GM12878 (cell line): ENCODE results near the gene HECTD4. TPM values are rescaled to one million over a fixed set of nuclear protein-coding genes. Genes with fewer than 3 reads are reported as not detected.

Experiments
- ATAC-seq: fragments of 200-7000 bp; cut with Tn5 transposase; 3 replicates; pipeline ENCODE4 v1.9.1; 2020; ENCODE audit warnings: mild to moderate bottlenecking, moderate library complexity
- BruUV-seq: library from RNA; stranded (reverse); fragments of 400-500 nt; replicated peaks from 2 replicates; lab custom pipeline; 2021; lab: Mats Ljungman, UMichigan
- CTCF ChIA-PET: fragments of 300-600 bp; sonication (Branson Sonifier 250); formaldehyde crosslinking; extraction: SDS; loops from one replicate; lab custom pipeline; 2021; ENCODE audit warnings: inconsistent platforms; lab: Yijun Ruan, JAX
- POLR2A ChIA-PET: fragments of 350-600 bp; formaldehyde crosslinking; extraction: SDS; loops from one replicate; lab custom pipeline; 2021; ENCODE audit warnings: inconsistent platforms; lab: Charles Lee
- RAD21 ChIA-PET: fragments of 300-600 bp; sonication (Branson Sonifier 250); formaldehyde crosslinking; loops from one replicate; lab custom pipeline; 2023; ENCODE audit warnings: antibody characterized with exemption; ENCODE audit not compliant: unreplicated experiment; lab: Charles Lee
- SMC1A ChIA-PET: fragments of 300-600 bp; sonication (Branson Sonifier 250); formaldehyde crosslinking; loops from one replicate; lab custom pipeline; 2023; ENCODE audit not compliant: unreplicated experiment, uncharacterized antibody; lab: Charles Lee
- DNase-seq: peaks from one replicate; pipeline ENCODE4 v3.0.0-alpha.2; 2011; ENCODE audit warnings: low read depth, low spot score
- FAIRE-seq: peaks from 3 replicates; lab custom pipeline; 2011; peaks lifted over from hg19 to GRCh38; lab: Jason Lieb, UNC
- H2AFZ ChIP-seq: 2 replicates; pipeline ENCODE4 v1.6.0; 2011; ENCODE audit warnings: low read depth, low read length, control low read depth; ENCODE audit not compliant: control insufficient read depth
- H3K27ac ChIP-seq: 2 replicates; pipeline ENCODE4 v1.5.1; 2011; ENCODE audit warnings: control low read depth; ENCODE audit not compliant: control insufficient read depth, insufficient read depth
- H3K27me3 ChIP-seq, 2 experiments: replicated peaks in 1 of 2; 2 replicates each; pipeline versions ENCODE4 v1.6.0 to v1.6.1; 2011; ENCODE audit warnings: low read length in 1 of 2; ENCODE audit not compliant: control insufficient read depth in 2 of 2, insufficient read depth in 2 of 2
- H3K36me3 ChIP-seq, 2 experiments: 2 replicates each; pipeline ENCODE4 v1.5.1; 2011; ENCODE audit warnings: low read length in 1 of 2; ENCODE audit not compliant: control insufficient read depth in 2 of 2, insufficient read depth in 2 of 2
- H3K4me1 ChIP-seq: 2 replicates; pipeline ENCODE4 v1.6.1; 2011; ENCODE audit warnings: mild to moderate bottlenecking, low read length, moderate library complexity, mixed read lengths; ENCODE audit not compliant: control insufficient read depth, insufficient read depth
- H3K4me2 ChIP-seq: 2 replicates; pipeline ENCODE4 v1.6.0; 2011; ENCODE audit warnings: control low read depth; ENCODE audit not compliant: control insufficient read depth, insufficient read depth
- H3K4me3 ChIP-seq: fragments of 200-600 bp; sonication (generic); 2 replicates; pipeline ENCODE4 v1.5.1; 2016
- H3K79me2 ChIP-seq: 2 replicates; pipeline ENCODE4 v1.6.0; 2011; ENCODE audit warnings: low read length; ENCODE audit not compliant: control insufficient read depth, insufficient read depth
- H3K9ac ChIP-seq: 2 replicates; pipeline ENCODE4 v1.8.0; 2011; ENCODE audit warnings: low read length, control low read depth, mixed read lengths; ENCODE audit not compliant: control insufficient read depth, insufficient read depth
- H3K9me3 ChIP-seq: replicated peaks from 3 replicates; pipeline ENCODE4 v1.5.1; 2011; ENCODE audit warnings: mild to moderate bottlenecking, low read length; ENCODE audit not compliant: control insufficient read depth, insufficient read depth
- H4K20me1 ChIP-seq: 2 replicates; pipeline ENCODE4 v1.6.0; 2011; ENCODE audit not compliant: control insufficient read depth, insufficient read depth
- BCL11A ChIP-seq: IDR thresholded peaks from 2 replicates; pipeline ENCODE4 v1.6.1; 2011; ENCODE audit warnings: low read depth, low read length
- CBFB ChIP-seq: IDR thresholded peaks from 2 replicates; pipeline ENCODE4 v1.6.1; 2016; ENCODE audit warnings: antibody characterized with exemption, low read depth
- CHD1 ChIP-seq: IDR thresholded peaks from 2 replicates; pipeline ENCODE4 v1.6.1; 2012; ENCODE audit warnings: low read depth, low read length, improper control_type of control experiment
- JUNB ChIP-seq: IDR thresholded peaks from 2 replicates; pipeline ENCODE4 v1.6.1; 2016; ENCODE audit warnings: antibody characterized with exemption, mild to moderate bottlenecking
- ZBTB4 ChIP-seq: fragments of 450-650 bp; formaldehyde crosslinking; IDR thresholded peaks from 2 replicates; pipeline ENCODE4 v1.4.0; 2022; ENCODE audit warnings: mild to moderate bottlenecking, moderate library complexity
- ZNF207 ChIP-seq: fragments of 450-650 bp; IDR thresholded peaks from 2 replicates; pipeline ENCODE4 v1.6.1; 2014; ENCODE audit warnings: antibody characterized with exemption, mild to moderate bottlenecking, borderline replicate concordance
- WGBS: methylation state at CpG from one replicate; pipeline ENCODE4 v1.1.6; 2016; ENCODE audit warnings: low lambda C conversion rate; ENCODE audit not compliant: insufficient replicate concordance, insufficient coverage; ENCODE audit errors: missing lambda C conversion rate; 5-methylcytosine and 5-hydroxymethylcytosine counted together
- in situ Hi-C: fragments of 300-500 bp; cut with MboI; formaldehyde crosslinking; loops from 9 replicates; pipeline ENCODE4 v1.14.3; 2018; ENCODE audit warnings: mixed read lengths
- intact Hi-C: fragments of 100-400 bp; cut with micrococcal nuclease; formaldehyde crosslinking; loops from one replicate; pipeline ENCODE4 v1.14.2; 2022; ENCODE audit not compliant: unreplicated experiment
- polyA plus RNA-seq, 11 experiments: library from polyadenylated mRNA; depleted of rRNA in 4 of 11; unstranded in 6 of 11; stranded (reverse) in 5 of 11; fragments of >200 nt; fragmentation: Nextera tagmentation in 4 of 11; fragmentation: Illumina TruSeq in 1 of 11; extraction: Ambion mirVana in 4 of 11; extraction: Trizol in 1 of 11; gene quantifications; 1 replicate in 1 of 11; 2 replicates in 10 of 11; pipeline versions ENCODE4 v1.2.1 to v1.2.3, GENCODE V29; 2011 to 2016; ENCODE audit warnings: inconsistent platforms in 2 of 11, missing spikeins in 2 of 11, low read depth in 1 of 11
- total RNA-seq, 4 experiments: library from RNA; depleted of rRNA in 3 of 4; stranded (reverse); fragments of >200 nt in 3 of 4; fragmentation: Illumina TruSeq in 1 of 4; extraction: Trizol in 1 of 4; gene quantifications; 2 replicates each; pipeline versions ENCODE4 v1.2.1 to v1.2.3, GENCODE V29; 2013 to 2021

HECTD4 gene
- total and polyA plus RNA-seq, 10 of the 15 experiments (the other 5 are each of a cell fraction or from before 2014, with no cell fraction given) = 5.8 to 43.9 (median 17.9) TPM

GRCh38 chr12:112408621-112409020 lies 26.4 kb upstream of the HECTD4 start:
- Histone ChIP-seq H4K20me1 (peaks cover 3% of the 10 kb centered on the region; the same call in 1 of the 2 replicates), H3K36me3 (peaks cover 13 to 21% of the 10 kb centered on the region in 2 experiments), H3K79me2 (peaks cover 29% of the 10 kb centered on the region), H2AFZ (no peak overlapping the region), H3K9ac (peak overlapping the region; percentile 95), H3K27ac (peak overlapping the region; percentile 97), H3K4me3 (peak overlapping the region; percentile 95), H3K4me1 (no peaks in the 10 kb centered on the region), H3K9me3 (no peaks in the 10 kb centered on the region), H3K4me2 (peak overlapping the region; percentile 89; the same call in 1 of the 2 replicates), H3K27me3 (no peaks in the 10 kb centered on the region; a peak in 1 of 4 replicates)
- in situ Hi-C loops (no loop called here), intact Hi-C loops (no loop called here)
- FAIRE-seq (no peak), DNase-seq (no peak), ATAC-seq (peak; percentile 46)
- BruUV-seq = no TSS peak
- WGBS = 2% methylated on average over 5 of the region's 5 CpGs
- 0 out of 2 replicates have a peak, but pooled peaks have one; percentile 63 for TF ChIP-seq CHD1
- TF ChIP-seq ZBTB4 (CRISPR knock-in tag) = no peak
- peak; percentile 25 for TF ChIP-seq JUNB
- TF ChIP-seq ZNF207 = no peak
- TF ChIP-seq CBFB = no peak
- TF ChIP-seq BCL11A = no peak
- ChIA-PET CTCF (no interaction called here), SMC1A (interaction anchor here (1.0 kb wide), 1 partner anchor 22 kb away, joined by 3 read pairs; no protein-coding TSS in a partner anchor), RAD21 (no interaction called here), POLR2A (no interaction called here)
